NT2/D1 (cell line): ENCODE data around the gene LKAAEAR1.

ENCODE experiments used
- DNase-seq: peaks from one replicate; pipeline ENCODE4 v3.0.0-alpha.2; 2011; ENCODE audit warnings: low read depth, low spot score
- H3K27me3 ChIP-seq: 2 replicates; pipeline ENCODE4 v1.6.0; 2011; ENCODE audit warnings: mild to moderate bottlenecking; ENCODE audit not compliant: insufficient read length, insufficient read depth
- H3K36me3 ChIP-seq: 2 replicates; pipeline ENCODE4 v1.6.1; 2011; ENCODE audit warnings: mild to moderate bottlenecking, low read length, mixed read lengths; ENCODE audit not compliant: insufficient read depth, insufficient read length
- H3K4me1 ChIP-seq: 2 replicates; pipeline ENCODE4 v1.5.1; 2011; ENCODE audit not compliant: insufficient read depth, insufficient read length
- H3K4me3 ChIP-seq: 2 replicates; pipeline ENCODE4 v1.5.1; 2011; ENCODE audit warnings: low read depth; ENCODE audit not compliant: insufficient read length
- H3K9ac ChIP-seq: 2 replicates; pipeline ENCODE4 v1.6.0; 2011; ENCODE audit warnings: low read depth; ENCODE audit not compliant: insufficient read length
- H3K9me3 ChIP-seq: 2 replicates; pipeline ENCODE4 v1.5.1; 2011; ENCODE audit warnings: mild to moderate bottlenecking, low read length; ENCODE audit not compliant: insufficient read depth
- SUZ12 ChIP-seq: IDR thresholded peaks from 2 replicates; pipeline ENCODE4 v1.6.1; 2011; ENCODE audit not compliant: insufficient read length, insufficient read depth; ENCODE audit errors: extremely low read depth
- YY1 ChIP-seq: IDR thresholded peaks from 2 replicates; pipeline ENCODE4 v1.6.1; 2011; ENCODE audit not compliant: insufficient read length, insufficient read depth
- ZNF274 ChIP-seq: IDR thresholded peaks from 2 replicates; pipeline ENCODE4 v1.6.1; 2011; ENCODE audit warnings: mild to moderate bottlenecking, low read depth, low read length

LKAAEAR1 gene

GRCh38 chr20:64099086-64099786 lies 15.0 kb upstream of the LKAAEAR1 start:
- no peak overlapping the region for H3K4me3 ChIP-seq
- H3K36me3 ChIP-seq, result no peaks in the 10 kb centered on the region
- peaks cover 24% of the 10 kb centered on the region for H3K27me3 ChIP-seq
- peak overlapping the region; percentile 10 for H3K9ac ChIP-seq
- H3K4me1 ChIP-seq, result peaks cover 17% of the 10 kb centered on the region
- H3K9me3 ChIP-seq, result no peaks in the 10 kb centered on the region
- no peak for DNase-seq
- TF ChIP-seq ZNF274 (no peak), YY1 (no peak), SUZ12 (no peak)

- H3K27me3 ChIP-seq, result peaks cover 23% of the 10 kb centered on the region
- DNase-seq, result no peak
- no peak overlapping the region for H3K9ac ChIP-seq
- peaks cover 13% of the 10 kb centered on the region for H3K4me1 ChIP-seq
- no peak for TF ChIP-seq ZNF274
- TF ChIP-seq SUZ12, result no peak
- no peak for TF ChIP-seq YY1
- H3K9me3 ChIP-seq, result no peaks in the 10 kb centered on the region
- peak overlapping the region; percentile 2 for H3K4me3 ChIP-seq
- no peaks in the 10 kb centered on the region for H3K36me3 ChIP-seq
Observed at GRCh38 chr20:64098471-64099013, 14.3 kb upstream of the LKAAEAR1 start.

- Histone ChIP-seq H3K9me3 (no peaks in the 10 kb centered on the region), H3K27me3 (peaks cover 17% of the 10 kb centered on the region), H3K9ac (no peak overlapping the region), H3K4me3 (no peak overlapping the region), H3K4me1 (peaks cover 18% of the 10 kb centered on the region), H3K36me3 (no peaks in the 10 kb centered on the region)
- TF ChIP-seq SUZ12 (no peak), ZNF274 (no peak), YY1 (no peak)
- DNase-seq, result no peak
Observed at GRCh38 chr20:64096535-64096934, 12.3 kb upstream of the LKAAEAR1 start.

- no peaks in the 10 kb centered on the region for H3K36me3 ChIP-seq
- TF ChIP-seq SUZ12 (no peak), YY1 (no peak), ZNF274 (no peak)
- no peaks in the 10 kb centered on the region for H3K9me3 ChIP-seq
- H3K4me3 ChIP-seq, result no peak overlapping the region
- peaks cover 11% of the 10 kb centered on the region for H3K27me3 ChIP-seq
- no peak for DNase-seq
- no peak overlapping the region for H3K9ac ChIP-seq
- peaks cover 19% of the 10 kb centered on the region for H3K4me1 ChIP-seq
Observed at GRCh38 chr20:64095927-64096326, 11.7 kb upstream of the LKAAEAR1 start.

- Histone ChIP-seq H3K9ac (no peak overlapping the region), H3K4me1 (peaks cover 19% of the 10 kb centered on the region), H3K9me3 (no peaks in the 10 kb centered on the region), H3K36me3 (no peaks in the 10 kb centered on the region), H3K27me3 (peaks cover 6% of the 10 kb centered on the region), H3K4me3 (no peak overlapping the region)
- no peak for TF ChIP-seq ZNF274
- TF ChIP-seq SUZ12, result no peak
- no peak for TF ChIP-seq YY1
- DNase-seq, result no peak
Observed at GRCh38 chr20:64095455-64095854, 11.3 kb upstream of the LKAAEAR1 start.

- H3K9me3 ChIP-seq, result no peaks in the 10 kb centered on the region
- DNase-seq, result no peak
- no peak for TF ChIP-seq SUZ12
- no peak for TF ChIP-seq YY1
- no peak for TF ChIP-seq ZNF274
- no peaks in the 10 kb centered on the region for H3K36me3 ChIP-seq
- peaks cover 19% of the 10 kb centered on the region for H3K27me3 ChIP-seq
- H3K4me1 ChIP-seq, result peaks cover 10% of the 10 kb centered on the region
- no peak overlapping the region for H3K9ac ChIP-seq
- no peak overlapping the region for H3K4me3 ChIP-seq
Observed at GRCh38 chr20:64093013-64093503, 8.9 kb upstream of the LKAAEAR1 start.

- Histone ChIP-seq H3K9me3 (0 out of 2 replicates have a peak, but pooled peaks cover 5% of the 10 kb centered on the region), H3K27me3 (peaks cover 19% of the 10 kb centered on the region), H3K36me3 (no peaks in the 10 kb centered on the region), H3K4me3 (no peak overlapping the region), H3K4me1 (peaks cover 10% of the 10 kb centered on the region), H3K9ac (no peak overlapping the region)
- no peak for TF ChIP-seq YY1
- no peak for TF ChIP-seq ZNF274
- TF ChIP-seq SUZ12, result no peak
- no peak for DNase-seq
Observed at GRCh38 chr20:64092258-64093012, 8.2 kb upstream of the LKAAEAR1 start.
